ENCODE results near the gene FMNL2.
"Not testable (repeated sequence)": the region's sequence is repeated elsewhere in the genome, so short reads cannot be mapped to it uniquely, and the experiment has no call there.

FMNL2 gene

DNA sequence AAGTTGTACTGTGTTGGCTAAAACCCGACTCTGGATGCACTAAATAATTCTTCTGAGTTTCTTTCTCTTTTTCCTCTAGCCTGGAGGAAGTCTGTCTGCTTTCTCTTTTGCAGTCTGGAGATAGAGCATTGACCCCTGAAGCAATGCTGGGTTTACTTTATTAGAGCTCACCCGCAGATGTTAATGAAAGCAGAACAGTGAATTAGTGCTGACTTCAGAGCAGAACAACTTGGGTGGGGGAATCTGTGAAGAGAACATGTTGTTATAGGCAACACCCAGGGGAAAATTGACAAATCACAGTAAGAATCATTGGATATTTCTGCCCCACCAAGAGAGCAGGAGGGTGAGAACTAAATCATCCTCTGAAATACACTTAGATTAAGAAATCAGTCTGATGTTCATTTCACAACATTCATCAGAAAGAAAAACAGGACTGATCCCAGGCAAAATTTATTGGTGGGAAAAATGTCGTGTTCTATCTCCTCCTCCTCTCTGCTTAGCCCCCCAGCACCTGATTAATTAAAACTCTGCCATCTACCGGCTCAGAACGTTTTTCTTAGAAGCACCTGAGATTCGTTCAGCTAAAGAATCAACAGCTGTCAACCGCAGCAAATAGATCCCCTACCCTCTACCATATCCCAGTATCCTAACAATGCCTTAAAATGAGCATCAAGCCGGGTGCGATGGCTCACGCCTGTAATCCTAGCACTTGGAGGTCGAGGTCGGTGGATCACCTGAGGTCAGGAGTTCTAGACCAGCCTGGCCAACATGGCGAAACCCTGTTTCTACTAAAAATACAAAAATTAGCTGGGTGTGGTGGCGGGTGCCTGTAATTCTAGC lies 165.1 kb downstream of the FMNL2 start:
- DNase-seq = peak; percentile 6

DNA sequence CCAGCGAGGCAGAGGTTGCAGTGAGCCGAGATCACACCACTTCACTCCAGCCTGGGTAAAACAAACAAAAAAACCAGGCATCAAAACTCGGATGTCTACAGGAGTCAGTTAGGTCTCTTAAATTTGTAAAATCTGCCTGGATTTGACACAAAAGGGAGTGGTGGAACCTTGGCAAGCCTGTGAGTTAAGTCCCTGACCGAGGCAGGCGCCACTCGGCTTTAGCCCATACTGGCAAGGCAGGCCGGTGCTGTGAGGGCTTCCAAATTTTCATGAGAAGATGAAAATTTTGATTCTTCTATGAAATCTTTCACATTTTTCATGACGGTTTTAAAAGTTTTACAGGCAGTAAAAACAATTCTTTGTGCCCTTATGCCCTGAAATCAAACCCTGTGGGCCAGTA lies 165.8 kb downstream of the FMNL2 start:
- DNase-seq = no peak

DNA sequence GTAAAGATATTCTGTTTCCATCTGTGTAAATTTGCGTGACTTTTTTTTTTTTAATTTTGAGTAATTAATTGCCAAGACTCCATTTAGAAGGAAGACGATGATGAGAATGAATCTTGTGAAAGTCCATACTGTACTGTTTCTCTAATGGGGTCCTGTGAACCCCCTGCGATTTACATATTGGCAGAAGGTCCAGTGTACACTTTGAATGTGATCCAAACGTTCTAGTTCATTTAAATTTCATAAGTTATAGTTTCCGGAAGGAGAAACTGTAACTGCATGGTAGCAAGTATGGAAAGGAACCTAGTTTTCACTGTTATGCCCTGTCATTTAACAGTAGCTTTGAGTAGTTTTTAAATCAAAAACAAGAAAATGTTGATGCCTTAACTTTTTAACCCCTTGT lies 166.7 kb downstream of the FMNL2 start:
- DNase-seq = no peak

DNA sequence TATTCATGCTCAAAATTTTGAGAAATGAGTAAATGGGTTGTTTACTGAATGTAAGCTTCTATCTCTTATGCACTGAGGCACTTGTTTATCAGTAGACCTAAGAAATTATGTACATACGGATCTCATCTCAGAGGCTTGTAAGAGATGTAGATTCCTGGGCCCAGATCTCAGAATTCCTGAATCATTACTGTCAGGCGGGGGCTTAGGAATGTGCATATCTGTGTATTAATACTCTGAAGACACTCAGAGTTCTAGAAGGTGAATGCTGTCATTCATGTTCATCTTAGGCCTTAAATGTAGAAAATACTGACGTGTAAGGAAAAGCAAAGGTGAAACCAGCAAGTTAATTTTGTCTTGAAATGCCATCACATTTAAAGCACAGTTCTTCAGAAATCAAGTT lies 169.6 kb downstream of the FMNL2 start:
- DNase-seq = no peak

DNA sequence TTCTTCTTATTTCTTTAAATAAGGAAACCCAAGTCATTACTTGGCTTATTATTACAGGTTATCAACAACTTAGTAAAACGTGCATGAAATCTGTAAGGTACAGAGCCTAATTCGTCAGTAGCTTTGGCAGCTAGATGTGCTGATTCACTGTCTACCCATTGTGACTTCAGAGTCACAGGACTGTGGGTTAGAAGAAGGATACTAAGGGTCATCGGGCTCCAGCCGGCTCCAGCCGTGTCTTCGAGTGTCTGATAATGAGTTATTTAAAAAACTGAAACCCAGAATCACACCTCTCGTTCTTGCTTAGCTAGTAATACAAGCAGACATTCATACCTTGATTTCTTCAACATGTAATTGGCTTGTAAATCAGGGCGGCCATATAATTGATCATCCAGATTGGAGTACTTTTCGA lies 170.5 kb downstream of the FMNL2 start:
- DNase-seq = no peak

DNA sequence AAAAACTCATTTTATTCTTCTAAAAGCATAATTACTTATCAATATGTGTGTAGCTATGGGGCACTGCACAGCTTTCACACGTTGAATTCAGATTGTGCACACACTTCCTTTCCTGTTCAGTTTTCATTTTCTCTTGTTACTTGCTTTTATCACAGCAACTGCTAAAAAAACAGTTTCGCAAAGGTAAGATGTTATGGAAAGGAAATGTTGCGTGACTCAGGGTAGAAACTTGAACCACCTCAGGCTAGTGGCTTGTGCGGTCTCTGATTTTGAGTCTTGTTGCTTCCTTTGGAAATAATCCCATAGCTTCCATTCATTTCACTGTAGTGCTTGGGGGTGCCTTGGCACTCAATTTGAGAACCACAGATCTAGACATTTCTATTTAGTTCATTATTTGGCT lies 171.9 kb downstream of the FMNL2 start:
- no peak for DNase-seq

DNA sequence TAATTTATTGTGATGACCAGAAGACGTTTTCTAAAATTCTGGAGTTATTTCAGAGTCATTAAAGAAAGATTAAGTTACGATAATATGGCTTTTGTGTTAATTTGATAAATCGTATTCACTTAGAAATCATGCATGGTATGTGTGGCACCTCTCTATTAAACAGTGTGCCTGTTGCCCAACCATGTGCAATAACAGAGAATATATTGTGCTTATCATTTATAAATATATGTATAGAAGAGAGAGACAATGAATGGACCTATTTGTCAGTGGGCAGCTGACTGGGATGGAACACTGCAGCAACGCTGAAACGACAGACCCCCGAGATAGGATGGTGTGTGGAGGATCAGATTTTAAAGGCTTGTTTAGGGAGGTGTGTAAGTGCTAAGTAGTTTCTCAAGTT lies 172.9 kb downstream of the FMNL2 start:
- no peak for DNase-seq

DNA sequence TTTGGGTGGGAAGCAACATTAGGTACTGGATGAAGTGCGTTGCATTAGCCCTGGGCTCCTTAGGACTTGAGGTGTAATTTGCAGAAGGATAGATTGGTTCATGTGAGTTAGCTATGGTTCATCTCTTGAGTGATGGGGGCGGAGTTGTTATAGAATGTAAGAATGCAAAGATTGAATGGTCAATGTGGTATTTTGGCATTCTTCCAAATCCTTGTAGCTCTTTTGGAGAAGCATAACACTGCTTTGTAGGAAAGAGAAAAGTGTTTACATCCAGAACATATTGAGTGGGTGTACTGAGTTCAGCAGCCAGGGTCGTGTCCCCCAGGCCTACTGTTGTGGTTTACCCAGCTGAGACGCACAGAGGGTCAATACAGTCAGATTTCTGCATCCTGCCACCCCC lies 173.5 kb downstream of the FMNL2 start:
- no peak for DNase-seq

DNA sequence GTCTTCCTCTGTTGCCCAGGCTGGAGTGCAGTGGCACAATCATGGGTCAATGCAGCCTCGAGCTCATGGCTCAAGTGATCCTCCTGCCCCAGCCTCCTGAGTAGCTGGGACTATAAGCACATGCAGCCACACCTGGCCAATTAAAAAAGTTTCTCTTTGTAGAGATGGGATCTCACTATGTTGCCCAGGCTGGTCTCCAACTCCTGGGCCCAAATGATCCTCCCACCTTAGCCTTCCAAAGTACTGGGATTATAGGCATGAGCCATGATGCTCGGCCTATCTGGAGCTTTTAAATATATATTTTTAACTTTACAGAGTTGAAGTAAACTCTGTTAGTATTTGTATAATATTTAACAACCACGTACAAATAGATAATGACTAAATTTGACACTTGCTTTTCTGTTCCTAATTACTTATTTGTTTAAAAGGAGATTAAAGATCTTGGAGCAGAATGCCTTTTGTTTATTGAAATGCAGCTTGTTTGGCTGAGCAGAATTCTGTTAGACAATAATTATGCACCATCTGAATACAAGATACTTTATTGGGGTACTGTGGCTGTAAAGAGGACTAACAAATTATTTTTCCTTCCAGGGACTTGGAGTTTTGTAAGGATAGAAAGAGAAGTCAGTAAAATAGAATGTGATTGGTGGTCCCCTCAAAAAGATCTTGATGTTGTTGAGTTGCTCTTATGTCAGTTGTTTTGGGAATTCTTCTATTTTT lies 175.0 kb downstream of the FMNL2 start:
- DNase-seq = no peak

DNA sequence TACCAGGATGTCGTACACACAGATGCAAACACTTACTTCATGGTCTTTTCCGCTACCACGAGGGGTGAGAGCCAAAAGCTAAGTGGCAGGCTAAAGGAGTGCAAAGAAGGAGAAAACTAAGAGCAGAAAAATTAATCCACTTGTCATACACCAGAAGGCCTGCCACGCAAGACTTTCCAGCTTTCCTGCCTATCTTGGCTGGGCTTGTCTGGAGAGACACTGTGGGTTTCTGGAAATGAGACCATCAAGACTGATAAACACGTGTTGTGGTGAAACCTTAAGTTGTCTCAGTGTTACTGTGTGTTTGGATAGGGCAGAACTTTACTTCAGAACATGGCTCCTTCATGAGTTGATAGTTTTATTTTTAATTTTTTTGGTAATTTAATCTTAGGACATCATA lies 175.6 kb downstream of the FMNL2 start:
- DNase-seq = no peak

DNA sequence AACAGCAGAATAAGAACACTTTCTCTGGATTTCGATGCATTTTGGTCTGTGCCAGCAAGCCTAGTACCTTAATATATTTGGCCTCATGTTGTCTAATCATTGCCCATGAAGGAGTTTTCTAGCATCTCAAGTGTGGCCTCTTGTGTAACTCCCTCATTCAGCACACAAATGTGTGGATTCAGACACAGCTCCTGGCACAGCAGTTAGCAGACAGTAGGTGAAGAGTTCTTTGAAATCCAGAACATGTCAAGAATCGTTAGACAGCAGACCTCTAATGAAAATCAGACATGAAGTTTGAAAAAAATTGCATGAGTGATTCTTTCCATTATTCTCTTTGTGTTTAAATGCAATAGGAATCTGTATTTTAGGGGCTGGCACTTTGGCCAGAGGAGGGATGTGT lies 177.0 kb downstream of the FMNL2 start:
- DNase-seq = no peak

DNA sequence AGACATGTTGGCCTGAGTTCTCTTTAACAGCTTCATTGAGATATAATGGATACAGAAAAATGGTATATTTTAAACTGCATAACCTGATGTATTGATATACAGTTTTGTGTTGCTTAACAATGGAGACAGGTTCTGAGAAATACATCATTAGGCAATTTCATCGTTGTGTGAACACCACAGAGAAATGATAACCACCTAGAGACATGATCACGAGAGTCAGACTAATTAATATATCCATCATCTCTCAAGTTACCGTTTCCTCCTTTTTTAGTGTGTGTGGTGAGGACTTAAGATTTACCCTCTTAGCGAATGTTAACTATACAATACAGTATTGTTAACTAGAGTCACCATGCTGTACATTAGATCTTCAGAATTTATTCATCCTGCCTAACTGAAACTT lies 178.1 kb downstream of the FMNL2 start:
- DNase-seq = no peak

DNA sequence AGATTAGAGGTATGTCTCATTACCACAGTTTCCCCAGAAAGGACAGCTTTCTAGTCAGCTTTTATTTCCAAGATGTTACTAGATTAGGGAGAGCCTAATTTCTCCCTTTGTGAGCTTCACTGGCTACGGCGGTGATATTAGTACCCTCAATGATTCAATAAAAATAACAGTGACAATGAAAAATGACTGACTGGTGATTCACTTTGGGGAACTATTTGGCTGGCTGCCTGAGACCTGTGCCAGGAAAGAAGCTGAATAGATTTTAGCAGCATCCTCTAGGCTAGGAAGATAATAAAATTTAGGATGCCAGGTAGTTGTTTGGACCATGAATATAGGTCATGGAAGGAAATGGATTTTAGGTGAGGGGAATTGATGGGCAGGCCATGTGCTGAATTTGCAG lies 178.7 kb downstream of the FMNL2 start:
- DNase-seq = peak; percentile 4

DNA sequence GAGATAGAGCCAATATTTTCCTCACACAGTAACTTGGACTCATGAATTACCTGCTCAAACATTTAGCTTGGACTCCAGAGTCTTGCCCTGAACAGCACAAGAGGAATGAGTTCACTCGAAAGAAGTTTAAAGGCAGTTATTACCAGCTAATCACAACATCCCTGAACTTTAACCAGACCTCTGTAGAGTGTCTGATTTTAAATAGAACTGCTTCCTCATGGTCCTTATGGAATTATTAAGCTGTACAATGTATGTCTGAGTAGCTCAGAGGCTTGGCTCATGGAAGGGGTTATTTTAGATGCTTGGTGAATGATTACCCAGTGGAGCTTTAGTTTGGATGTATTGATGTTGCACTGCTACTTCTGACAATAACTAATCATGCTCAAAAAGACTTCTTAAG lies 183.1 kb downstream of the FMNL2 start:
- no peak for DNase-seq

DNA sequence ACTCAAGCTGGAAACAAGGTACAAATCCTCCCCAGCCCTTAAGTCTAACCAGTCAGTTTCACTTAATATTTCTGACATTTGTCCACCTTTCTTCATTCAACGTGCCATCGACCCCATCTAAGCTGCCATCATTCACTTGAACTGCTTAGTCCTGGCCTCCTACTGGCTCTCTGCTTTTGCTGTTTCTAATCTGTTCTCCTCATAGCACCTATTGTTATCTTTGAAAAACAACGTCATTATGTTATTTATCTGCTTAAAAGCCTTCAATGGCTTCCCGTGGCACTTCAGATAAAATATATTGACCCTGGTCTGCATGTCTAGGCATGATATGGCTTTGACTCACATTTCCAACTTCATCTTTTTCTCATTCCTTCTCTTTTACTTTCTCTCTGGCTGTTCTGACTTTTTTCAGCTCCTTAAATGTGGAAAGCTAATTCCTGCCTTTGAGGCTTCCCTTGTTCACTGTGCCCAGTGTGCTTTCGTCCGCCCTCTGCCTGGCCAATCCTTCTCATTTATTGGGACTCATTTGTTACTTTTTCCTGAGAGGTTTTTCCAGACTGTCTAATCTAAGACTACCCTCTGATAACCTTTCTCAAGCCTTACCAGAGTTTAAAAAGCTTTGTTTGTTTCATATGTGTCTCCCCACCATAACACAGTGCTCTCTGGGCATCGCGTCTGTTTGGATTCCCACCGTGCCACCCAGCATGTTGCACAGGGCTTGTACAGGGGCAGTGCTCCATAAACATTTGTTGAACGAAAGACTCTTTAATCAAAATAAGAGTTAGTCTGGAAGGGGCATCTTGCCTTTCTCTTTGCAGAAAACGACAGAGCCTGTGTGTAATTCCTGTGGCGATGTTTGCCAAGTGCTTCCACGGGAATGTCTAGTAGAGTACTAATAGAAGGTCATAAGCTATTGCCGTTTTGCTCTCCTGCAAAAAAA lies 183.9 kb downstream of the FMNL2 start:
- DNase-seq = no peak

DNA sequence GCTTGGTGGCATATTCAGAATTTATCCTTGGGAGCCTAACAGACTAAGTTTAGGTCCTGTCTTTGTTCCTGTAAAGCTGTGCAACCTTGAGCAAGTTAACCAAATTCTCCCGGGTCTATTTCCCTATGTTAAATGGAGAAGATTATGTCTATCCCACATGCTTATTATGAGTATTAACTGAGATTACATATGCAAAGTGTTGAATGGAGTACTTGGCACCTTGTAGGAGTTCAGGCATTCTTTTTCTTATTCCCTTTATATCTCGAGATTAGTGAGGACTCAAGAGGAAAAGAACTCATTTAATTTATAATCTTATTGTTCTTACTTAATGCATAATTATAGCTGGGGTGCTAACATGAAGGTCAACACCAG lies 184.6 kb downstream of the FMNL2 start:
- no peak for DNase-seq

DNA sequence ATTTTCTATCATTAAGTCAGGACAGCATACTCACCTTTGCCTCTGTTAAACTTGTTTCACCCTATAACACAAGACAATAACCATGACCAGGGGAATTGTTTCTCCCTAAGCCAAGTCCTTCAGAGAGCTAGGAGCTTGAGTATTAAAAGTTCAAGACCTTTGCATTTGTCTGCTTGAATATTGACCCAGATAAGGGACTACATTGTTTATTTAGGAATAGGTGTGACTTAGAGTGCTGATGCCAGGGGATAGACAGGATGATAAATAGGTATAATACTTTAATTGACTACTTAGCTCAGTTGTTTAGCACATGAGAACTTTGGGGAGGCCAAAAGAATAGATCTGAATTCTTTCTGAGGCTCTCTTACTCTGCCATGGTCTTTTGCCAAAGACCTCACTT lies 185.8 kb downstream of the FMNL2 start:
- no peak for DNase-seq

DNA sequence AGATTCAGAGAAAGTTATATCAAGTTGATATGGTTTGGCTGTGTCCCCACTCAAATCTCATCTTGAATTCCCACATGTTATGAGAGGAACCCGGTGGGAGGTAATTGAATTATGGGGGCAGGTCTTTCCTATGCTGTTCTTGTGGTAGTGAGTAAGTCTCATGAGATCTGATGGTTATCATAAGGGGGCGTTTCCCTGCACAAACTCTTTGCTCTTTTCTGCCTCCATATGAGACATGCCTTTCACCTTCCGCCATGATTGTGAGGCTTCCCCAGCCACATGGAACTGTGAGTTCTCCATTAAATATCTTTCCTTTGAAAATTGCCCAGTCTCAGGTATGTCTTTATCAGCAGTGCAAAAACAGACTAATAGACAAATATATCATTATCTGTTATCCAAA lies 187.5 kb downstream of the FMNL2 start:
- DNase-seq = not testable (repeated sequence)

DNA sequence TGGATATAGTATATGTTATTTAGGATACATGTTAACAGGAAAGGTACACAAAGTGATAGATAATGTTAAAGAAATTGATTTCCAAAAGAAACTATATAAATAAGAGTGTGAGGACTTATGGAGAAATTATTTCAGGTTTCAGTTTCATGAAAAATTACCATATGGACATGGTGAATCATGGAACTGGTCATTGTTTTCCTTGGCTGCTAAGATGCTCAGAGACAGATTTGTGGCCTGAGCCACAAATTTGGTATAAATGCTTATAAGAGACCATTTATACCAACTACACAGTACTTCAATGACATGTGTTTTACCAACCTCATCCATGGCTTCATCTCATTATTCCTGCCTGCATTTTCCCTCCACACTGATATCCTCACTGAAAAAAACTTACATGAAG lies 188.1 kb downstream of the FMNL2 start:
- no peak for DNase-seq

DNA sequence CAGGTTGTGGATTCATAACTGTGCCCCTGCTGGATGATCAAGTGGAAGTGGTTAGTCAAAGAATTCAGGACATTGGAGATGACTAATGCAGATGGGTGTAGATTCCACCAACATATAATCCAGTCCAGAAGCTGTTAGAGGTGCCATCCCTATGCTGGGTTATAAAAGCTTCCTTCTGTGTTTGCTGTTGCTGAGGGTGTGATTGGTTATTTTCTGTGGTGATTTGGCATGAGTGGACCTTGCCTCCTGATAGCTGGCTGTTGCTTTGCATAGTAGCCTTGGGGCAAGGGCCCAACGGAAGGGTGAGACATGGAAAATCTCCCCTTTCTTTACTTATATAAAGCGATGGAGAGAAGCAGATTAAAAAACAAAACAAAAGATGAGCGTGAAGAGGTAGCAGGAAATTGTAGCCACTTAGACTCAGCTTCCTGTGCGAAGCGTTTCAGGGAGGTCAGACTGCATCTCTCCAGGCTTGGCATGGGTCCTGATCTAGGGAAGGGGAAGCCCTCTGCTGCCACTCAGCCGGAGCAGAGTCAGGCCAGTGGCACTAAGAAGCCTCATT lies 190.4 kb downstream of the FMNL2 start:
- no peak for DNase-seq

DNA sequence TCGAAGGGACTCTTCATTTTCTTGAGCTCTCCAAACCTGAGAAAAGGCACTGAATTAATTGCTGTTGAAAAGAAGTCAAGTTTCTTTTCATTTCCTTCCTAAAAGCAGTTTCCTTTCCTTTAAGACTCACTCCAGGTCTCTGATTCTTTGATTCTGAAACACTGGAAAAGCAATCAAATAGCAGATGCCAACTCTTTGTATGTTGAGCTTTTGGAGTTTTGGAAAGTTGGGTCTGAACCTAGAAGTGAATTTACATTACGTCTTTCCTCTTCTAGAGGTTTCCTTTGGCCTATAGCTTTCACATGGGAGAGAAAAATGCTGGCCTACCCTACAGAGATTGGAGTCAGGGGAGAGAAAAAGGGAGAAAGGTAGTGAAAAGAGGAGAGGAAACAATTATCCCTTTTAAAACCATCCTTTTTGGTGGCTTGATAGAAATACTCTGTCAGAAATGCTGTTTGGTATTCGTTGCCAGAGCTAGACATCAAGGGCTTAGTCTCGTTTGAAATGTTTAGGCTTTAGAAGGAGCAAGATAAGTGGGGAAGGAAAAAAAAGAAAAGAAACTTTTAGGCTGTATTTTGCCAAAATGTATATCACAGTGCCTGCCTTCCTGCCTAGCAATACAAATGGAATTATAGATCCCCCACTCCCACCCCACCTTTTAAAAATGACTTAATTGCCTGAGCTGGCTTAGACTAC lies 194.6 kb downstream of the FMNL2 start:
- no peak for DNase-seq

DNA sequence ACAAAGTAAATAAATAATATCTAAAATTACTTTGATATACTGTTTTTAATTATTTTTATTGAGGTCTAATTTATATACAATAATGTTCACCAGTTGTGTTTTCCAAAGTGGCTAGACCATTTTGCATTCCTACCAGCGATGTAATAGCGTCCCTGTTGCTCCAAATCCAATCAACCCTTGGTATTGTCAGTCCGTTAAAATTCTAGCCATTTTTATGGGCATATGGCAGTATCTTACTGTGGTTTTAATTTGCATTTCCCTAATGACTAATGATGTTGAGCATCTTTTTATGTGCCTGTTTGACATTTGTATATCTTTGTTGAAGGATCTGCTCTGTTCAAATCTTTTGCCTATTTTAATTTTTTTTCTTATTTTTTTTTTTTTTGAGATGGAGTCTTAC lies 197.3 kb downstream of the FMNL2 start:
- DNase-seq = no peak
